GM12874 (cell line): Measurements from ENCODE around the gene PHKA1.

Experiments used
- TF ChIP-seq, protein P1 (sequence below): IDR thresholded peaks from 2 replicates; pipeline ENCODE4 v1.5.1; 2011; ENCODE audit warnings: low read depth, mild to moderate bottlenecking, control low read depth, low read length, moderate library complexity; ENCODE audit not compliant: insufficient read depth

Gene PHKA1

DNA sequence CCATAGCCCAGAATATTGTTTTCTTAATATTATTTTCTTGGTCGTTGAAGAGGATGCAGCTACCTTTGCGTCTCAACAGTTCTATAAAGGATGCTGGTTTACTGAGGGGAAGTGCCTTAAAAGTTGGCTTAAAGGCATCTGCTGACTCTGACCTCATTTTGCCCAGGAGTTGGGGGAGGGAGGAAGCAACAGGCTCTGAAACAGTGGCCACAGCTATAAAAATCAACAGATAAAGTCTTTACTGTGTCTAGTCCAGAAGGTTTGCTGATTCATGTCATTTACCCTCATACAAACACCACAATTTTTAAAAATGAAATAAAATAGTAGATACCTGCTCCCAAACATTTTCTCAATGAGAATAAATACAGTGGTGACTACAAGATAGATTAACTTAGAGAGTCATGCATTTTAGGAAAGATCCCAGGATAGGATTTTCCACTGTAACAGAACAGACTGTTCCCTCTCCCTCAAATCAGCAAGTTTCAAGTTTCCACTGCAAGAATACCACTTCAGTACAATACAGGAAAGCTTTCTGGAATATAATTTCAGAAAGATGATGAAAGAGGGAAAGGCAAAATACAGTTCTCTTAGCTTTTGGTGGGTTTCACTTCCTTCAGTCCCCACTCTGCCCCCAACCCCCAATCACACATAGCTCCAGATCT is 1.9 kb downstream of the PHKA1 start:
- TF ChIP-seq, protein P1, sequence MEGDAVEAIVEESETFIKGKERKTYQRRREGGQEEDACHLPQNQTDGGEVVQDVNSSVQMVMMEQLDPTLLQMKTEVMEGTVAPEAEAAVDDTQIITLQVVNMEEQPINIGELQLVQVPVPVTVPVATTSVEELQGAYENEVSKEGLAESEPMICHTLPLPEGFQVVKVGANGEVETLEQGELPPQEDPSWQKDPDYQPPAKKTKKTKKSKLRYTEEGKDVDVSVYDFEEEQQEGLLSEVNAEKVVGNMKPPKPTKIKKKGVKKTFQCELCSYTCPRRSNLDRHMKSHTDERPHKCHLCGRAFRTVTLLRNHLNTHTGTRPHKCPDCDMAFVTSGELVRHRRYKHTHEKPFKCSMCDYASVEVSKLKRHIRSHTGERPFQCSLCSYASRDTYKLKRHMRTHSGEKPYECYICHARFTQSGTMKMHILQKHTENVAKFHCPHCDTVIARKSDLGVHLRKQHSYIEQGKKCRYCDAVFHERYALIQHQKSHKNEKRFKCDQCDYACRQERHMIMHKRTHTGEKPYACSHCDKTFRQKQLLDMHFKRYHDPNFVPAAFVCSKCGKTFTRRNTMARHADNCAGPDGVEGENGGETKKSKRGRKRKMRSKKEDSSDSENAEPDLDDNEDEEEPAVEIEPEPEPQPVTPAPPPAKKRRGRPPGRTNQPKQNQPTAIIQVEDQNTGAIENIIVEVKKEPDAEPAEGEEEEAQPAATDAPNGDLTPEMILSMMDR = no peak

DNA sequence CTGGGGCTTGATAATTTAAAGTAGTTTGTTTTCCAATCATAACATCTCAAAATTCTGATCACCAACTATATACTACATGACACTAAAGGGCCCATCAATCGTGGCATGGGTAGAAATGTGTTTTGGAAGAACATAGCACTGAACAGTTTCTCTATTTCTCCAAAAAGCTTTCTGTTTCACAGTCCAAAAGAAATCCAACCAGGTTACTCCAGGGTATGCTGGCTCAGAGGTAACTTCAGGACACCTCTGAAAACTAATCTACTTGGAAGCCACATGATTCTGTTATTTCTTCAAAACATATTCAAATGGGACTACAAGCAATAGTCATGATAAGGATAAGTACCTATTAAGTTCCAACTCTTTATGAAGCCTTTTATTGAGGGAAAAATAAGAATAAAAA is 8.3 kb downstream of the PHKA1 start:
- TF ChIP-seq, protein P1 = no peak

DNA sequence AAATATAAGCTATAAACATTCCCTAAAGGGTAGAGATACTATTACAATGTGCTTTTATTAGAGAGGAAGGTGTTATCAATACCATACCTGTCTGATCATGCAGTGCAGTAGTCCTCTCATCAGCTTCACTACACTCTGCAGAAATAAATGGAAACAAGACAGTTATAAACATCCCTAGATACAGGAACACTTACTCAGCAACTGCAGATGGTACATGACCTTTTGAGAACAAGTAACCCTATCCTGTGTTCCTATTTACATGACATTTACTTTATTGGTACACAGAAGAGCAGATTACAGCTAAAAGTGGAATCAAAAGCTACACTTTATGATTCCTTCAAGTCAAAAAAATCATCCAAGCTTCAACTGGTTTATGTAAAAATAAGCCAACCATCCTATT is 9.0 kb downstream of the PHKA1 start:
- TF ChIP-seq, protein P1 = no peak

DNA sequence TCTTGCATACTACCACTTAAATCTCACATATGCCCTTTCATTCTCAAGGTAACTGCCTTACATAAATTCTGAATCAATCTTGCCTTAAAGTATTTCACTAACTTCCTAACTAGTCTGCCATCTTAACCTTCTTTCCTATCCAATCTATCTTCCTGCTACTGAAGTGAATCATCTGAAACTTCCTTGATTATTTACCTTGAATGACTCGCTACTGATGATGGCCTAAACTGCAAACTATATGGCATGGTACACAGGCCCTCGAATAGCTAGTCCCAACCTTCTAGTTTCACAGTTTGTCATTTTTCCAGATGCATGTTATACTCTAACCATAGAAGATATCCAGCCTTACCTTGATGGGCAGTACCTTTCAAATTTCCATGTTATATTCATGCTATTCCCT is 19.9 kb downstream of the PHKA1 start:
- TF ChIP-seq, protein P1 = no peak

DNA sequence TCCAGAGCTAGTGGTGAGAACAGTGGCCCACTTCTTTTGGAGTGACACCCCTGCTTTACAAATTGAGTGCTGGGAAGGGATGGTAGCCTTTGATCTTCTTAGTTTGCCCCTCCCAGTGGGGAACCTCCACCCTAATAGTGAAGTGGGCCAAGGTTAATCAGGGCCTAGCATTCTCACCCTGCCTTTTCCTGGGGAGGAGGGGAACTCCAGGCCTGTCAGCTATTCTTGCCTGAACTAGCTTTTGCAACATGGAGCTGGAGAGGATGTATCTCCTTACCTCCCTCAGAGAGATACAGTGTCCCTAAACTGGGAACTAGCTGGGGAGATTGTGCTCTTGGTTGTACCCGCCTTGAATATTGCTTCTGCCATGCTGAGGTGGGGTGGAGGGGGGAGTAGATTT is 20.6 kb downstream of the PHKA1 start:
- TF ChIP-seq, protein P1 = no peak

DNA sequence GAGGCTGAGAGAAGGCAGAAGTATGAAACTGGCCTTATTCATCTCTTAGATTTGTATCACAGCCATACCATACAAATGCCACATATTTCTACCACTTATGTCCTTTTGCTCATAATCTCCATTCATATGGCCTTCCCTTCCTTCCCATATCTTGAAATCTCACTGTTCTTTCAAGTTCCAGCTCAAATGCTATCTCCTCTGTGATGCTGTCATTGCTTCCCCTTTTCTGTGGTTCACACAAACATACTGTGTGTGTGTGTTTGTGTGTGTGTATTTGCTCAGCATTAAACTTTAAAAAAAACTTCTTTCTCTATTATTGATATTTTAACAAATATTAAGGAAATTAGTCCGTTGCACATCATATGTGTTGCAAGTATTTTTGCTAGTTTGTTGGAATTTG is 26.7 kb downstream of the PHKA1 start:
- TF ChIP-seq, protein P1 = no peak

DNA sequence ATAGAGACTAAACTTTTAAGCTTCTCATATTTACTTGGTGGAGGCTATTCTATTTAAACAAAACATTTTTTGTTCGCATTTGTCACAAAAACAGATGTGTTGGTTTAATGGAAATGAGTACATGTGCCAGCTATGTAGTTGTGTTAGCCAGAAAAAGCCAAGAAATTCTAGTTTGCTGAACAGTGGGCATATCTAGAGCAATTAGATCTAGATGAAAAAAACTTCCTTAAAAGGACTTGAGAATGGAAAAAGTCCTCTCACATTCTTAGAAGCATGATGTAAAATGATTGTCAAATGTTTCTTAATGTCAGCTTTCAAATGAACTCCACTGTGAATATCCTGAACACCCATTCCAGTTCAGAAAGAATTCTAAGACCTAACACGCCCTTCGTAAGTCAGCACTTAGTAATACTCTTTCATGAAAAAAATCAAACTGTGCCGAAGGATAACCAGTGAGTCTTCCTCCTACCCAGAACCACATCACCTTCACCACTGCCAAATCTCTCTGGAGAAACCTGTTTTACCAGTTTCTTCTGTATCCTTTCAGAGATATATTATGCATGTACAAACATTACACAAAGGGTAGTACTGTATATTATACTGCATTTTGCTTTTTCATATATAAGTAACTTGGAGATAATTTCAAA is 28.2 kb downstream of the PHKA1 start:
- TF ChIP-seq, protein P1 = no peak
